Endothelial cell of hepatic sinusoid (primary cell): ENCODE data around the gene S100A4.

Experiments used
- in situ Hi-C: cut with HindIII; loops from 2 replicates; pipeline ENCODE4 v1.10.0; 2017; ENCODE audit warnings: low sequenced_read_pairs

Gene S100A4

GRCh38 chr1:153568367-153569099 is 22.9 kb upstream of the S100A4 start:
- in situ Hi-C loops, result no loop called here

- in situ Hi-C loops, result no loop called here
Measured at GRCh38 chr1:153567621-153568366, 22.2 kb upstream of the S100A4 start.

GRCh38 chr1:153566414-153567371 is 21.1 kb upstream of the S100A4 start:
- in situ Hi-C loops, result no loop called here

- in situ Hi-C loops, result no loop called here
Measured at GRCh38 chr1:153565529-153566374, 20.1 kb upstream of the S100A4 start, which contains the start of gene S100A2. S100A2 (minus strand) TSS chr1:153565844; CDS start chr1:153563877, 1,967 bp downstream.

- in situ Hi-C loops, result loop anchor here (5.0 kb wide), 2 partner anchors 73 to 212 kb away; no protein-coding TSS in a partner anchor
Measured at GRCh38 chr1:153563991-153564390, 18.4 kb upstream of the S100A4 start.

- in situ Hi-C loops, result loop anchor here (5.0 kb wide), 2 partner anchors 74 to 211 kb away; no protein-coding TSS in a partner anchor
Measured at GRCh38 chr1:153563483-153563901, 17.9 kb upstream of the S100A4 start.

- in situ Hi-C loops, result loop anchor here (5.0 kb wide), 2 partner anchors 75 to 210 kb away; no protein-coding TSS in a partner anchor
Measured at GRCh38 chr1:153562021-153562420, 16.4 kb upstream of the S100A4 start.

GRCh38 chr1:153561466-153561985 is 15.9 kb upstream of the S100A4 start:
- in situ Hi-C loops, result loop anchor here (5.0 kb wide), 2 partner anchors 76 to 209 kb away; no protein-coding TSS in a partner anchor

- in situ Hi-C loops, result loop anchor here (5.0 kb wide), 2 partner anchors 76 to 209 kb away; no protein-coding TSS in a partner anchor
Measured at GRCh38 chr1:153560771-153561465, 15.3 kb upstream of the S100A4 start.

GRCh38 chr1:153560241-153560640 is 14.6 kb upstream of the S100A4 start:
- in situ Hi-C loops, result loop anchor here (5.0 kb wide), 2 partner anchors 77 to 208 kb away; no protein-coding TSS in a partner anchor

GRCh38 chr1:153557877-153558276 is 12.3 kb upstream of the S100A4 start:
- in situ Hi-C loops, result no loop called here

GRCh38 chr1:153556348-153556747 is 10.7 kb upstream of the S100A4 start:
- in situ Hi-C loops, result no loop called here

GRCh38 chr1:153553830-153554541 is 8.4 kb upstream of the S100A4 start:
- in situ Hi-C loops, result no loop called here

GRCh38 chr1:153553096-153553495 is 7.5 kb upstream of the S100A4 start:
- in situ Hi-C loops, result no loop called here

- in situ Hi-C loops, result no loop called here
Measured at GRCh38 chr1:153552335-153552734, 6.7 kb upstream of the S100A4 start.

- in situ Hi-C loops, result no loop called here
Measured at GRCh38 chr1:153550827-153551500, 5.4 kb upstream of the S100A4 start.

GRCh38 chr1:153550398-153550758 is 4.8 kb upstream of the S100A4 start:
- in situ Hi-C loops, result no loop called here
